Heart left ventricle (tissue), 16 donors: ENCODE results near the gene CKAP4. TPM values are rescaled to one million over a fixed set of nuclear protein-coding genes. Genes with fewer than 3 reads are reported as not detected.

Source experiments
- ATAC-seq, 4 donors: fragments of 200-7000 bp; cut with Tn5 transposase; one replicate each; pipeline ENCODE4 v1.9.1; 2020 to 2022; ENCODE audit warnings: moderate library complexity in 4 of 4, mild to moderate bottlenecking in 3 of 4, moderate number of reproducible peaks in 1 of 4
- DNase-seq, 5 donors: peaks; one replicate each; pipeline ENCODE4 v3.0.0-alpha.2; 2020
- H3K27ac ChIP-seq, 12 donors: fragments of 200-600 bp; sonication (generic) in 4 of 12; one replicate each; pipeline versions ENCODE4 v1.5.0 to v1.8.0; 2016 to 2022; ENCODE audit warnings: mild to moderate bottlenecking in 2 of 12
- H3K27me3 ChIP-seq, 9 donors: fragments of 200-600 bp; sonication (generic) in 2 of 9; one replicate each; pipeline versions ENCODE4 v1.5.1 to v1.8.0; 2016 to 2022; ENCODE audit warnings: mild to moderate bottlenecking in 3 of 9
- H3K36me3 ChIP-seq, 9 donors: fragments of 200-600 bp; sonication (generic) in 2 of 9; one replicate each; pipeline versions ENCODE4 v1.5.0 to v1.8.0; 2018 to 2022; ENCODE audit warnings: mild to moderate bottlenecking in 2 of 9
- H3K4me1 ChIP-seq, 12 donors: fragments of 200-600 bp; sonication (generic) in 4 of 12; one replicate each; pipeline versions ENCODE4 v1.5.0 to v1.8.0; 2016 to 2022; ENCODE audit warnings: mild to moderate bottlenecking in 3 of 12
- H3K4me3 ChIP-seq, 12 donors: fragments of 200-600 bp; sonication (generic) in 4 of 12; one replicate each; pipeline versions ENCODE4 v1.5.0 to v1.8.0; 2017 to 2022; ENCODE audit warnings: mild to moderate bottlenecking in 9 of 12, moderate library complexity in 4 of 12
- H3K9me3 ChIP-seq, 12 donors: fragments of 200-600 bp; sonication (generic) in 4 of 12; one replicate each; pipeline versions ENCODE4 v1.5.0 to v1.8.0; 2016 to 2022; ENCODE audit warnings: mild to moderate bottlenecking in 1 of 12
- POLR2A ChIP-seq, 2 donors: fragments of 450-650 bp; IDR thresholded peaks; one replicate each; pipeline ENCODE4 v1.6.1; 2017; ENCODE audit warnings: antibody characterized with exemption in 2 of 2, mild to moderate bottlenecking in 2 of 2, moderate library complexity in 2 of 2
- WGBS, 4 donors: extraction: QIAGEN DNeasy Blood & Tissue Kit in 2 of 4; methylation state at CpG; one replicate each; pipeline versions ENCODE4 v1.1.5 to v1.1.7; 2013 to 2018; 5-methylcytosine and 5-hydroxymethylcytosine counted together
- intact Hi-C, 10 donors: fragments of 100-400 bp; cut with DNase I; formaldehyde crosslinking; loops; one replicate each; pipeline versions ENCODE4 v1.11.1 to v1.14.2; 2022
- polyA plus RNA-seq, 2 donors: library from polyadenylated mRNA; stranded (reverse); fragments of 200-250 nt; gene quantifications; one replicate each; pipeline ENCODE4 v1.2.3, GENCODE V29; 2013
- total RNA-seq, 9 donors: library from RNA; depleted of rRNA in 2 of 9; stranded (reverse); fragments of >200 nt in 2 of 9; fragmentation: NEBNext Ultra II Directional in 3 of 9; extraction: Animal tissue kit (Norgen Biotek cat#: 25700) in 3 of 9; gene quantifications; one replicate each; pipeline versions ENCODE4 v1.1.0 to v1.2.4, GENCODE V29; 2016 to 2023
- TF ChIP-seq, protein P1 (sequence below), 12 donors: fragments of 200-600 bp; sonication (generic) in 4 of 12; IDR thresholded peaks; one replicate each; pipeline versions ENCODE4 v1.5.0 to v1.8.0; 2018 to 2022; ENCODE audit warnings: antibody characterized with exemption in 12 of 12, mild to moderate bottlenecking in 5 of 12
- donor health status: ischemic (EF 13 %, LVEDD 7.1; RV severe dilation, severe dysfunction).
- donor health status: healthy with polysubstance abuse.
- donor health status: DM: no; HTN: yes; CAD: no.
- donor health status: DM: no; HTN: no; CAD: no.
- donor health status: ischemic (EF 25% LVEDD 6.9; RV normal size, moderate dysfunction).
- donor health status: ischemic (EF 25% LVEDD 5.7; RV mildly dilated, moderate dysfunction).
- donor health status: healthy.
- donor health status: DM: yes; HTN: yes; CAD: no.
- donor health status: ischemic (EF 35%, LVEDD 5.7; RV mildly dilated, moderate dysfunction).
- donor health status: nonischemic (EF 11% LVEDD 7.7; RV severe dilation, severe dysfunction).
- donor health status: DM: yes; HTN: yes; CAD: no.
- donor health status: PGD.
- donor health status: ischemic (EF 29% LVEDD 5.4; RV normal size, mild dysfunction).
- donor health status: nonischemic (EF 23%, LVEDD 6.1; RV moderate dilation, normal function).

The CKAP4 gene
- total and polyA plus RNA-seq, 11 donors: 19.0 to 70.7 (median 53.7) TPM

DNA sequence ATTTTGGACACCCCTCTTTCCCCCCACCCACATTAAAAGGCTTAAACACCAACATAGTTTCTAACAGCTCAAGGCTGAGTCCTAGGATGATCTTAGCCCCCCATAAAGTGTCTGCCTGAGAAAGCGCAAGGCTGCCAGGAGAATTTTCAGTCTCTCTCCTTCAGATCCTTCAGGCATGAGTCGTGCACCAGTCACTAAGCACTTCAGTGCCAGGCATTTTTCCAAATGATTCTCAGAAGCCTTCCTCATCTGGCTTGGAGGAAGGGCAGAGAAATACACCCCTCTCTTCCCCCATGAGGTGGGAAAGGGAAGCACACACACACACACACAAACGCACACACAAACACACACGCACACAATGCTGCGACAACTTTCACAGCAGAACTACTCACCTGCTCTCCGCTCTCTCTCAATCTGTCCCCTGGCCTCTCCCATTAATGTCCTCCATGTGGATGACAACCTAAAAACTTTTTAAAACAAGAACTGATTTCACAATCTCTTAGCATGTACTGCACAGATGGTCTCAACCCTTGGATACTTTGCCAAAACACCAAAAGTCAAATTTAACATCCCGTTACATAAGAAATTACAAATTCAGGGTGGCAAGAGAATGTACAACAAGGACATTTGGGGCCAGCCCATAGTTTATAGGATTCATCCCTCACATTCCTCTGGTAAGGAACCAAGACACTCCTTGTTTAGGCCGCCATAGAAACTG is 49.8 kb downstream of the CKAP4 start:
- intact Hi-C loops: loop anchor here in 1 of 10 donors (5.0 kb wide), 1 partner anchor 46 kb away; no protein-coding TSS in a partner anchor
- no peak for DNase-seq
- 79 to 87% (median 84%) methylated on average over 8 of the region's 8 CpGs for WGBS, 4 donors
- TF ChIP-seq, protein P1, sequence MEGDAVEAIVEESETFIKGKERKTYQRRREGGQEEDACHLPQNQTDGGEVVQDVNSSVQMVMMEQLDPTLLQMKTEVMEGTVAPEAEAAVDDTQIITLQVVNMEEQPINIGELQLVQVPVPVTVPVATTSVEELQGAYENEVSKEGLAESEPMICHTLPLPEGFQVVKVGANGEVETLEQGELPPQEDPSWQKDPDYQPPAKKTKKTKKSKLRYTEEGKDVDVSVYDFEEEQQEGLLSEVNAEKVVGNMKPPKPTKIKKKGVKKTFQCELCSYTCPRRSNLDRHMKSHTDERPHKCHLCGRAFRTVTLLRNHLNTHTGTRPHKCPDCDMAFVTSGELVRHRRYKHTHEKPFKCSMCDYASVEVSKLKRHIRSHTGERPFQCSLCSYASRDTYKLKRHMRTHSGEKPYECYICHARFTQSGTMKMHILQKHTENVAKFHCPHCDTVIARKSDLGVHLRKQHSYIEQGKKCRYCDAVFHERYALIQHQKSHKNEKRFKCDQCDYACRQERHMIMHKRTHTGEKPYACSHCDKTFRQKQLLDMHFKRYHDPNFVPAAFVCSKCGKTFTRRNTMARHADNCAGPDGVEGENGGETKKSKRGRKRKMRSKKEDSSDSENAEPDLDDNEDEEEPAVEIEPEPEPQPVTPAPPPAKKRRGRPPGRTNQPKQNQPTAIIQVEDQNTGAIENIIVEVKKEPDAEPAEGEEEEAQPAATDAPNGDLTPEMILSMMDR (IDR thresholded peaks at IDR 0.05): no peak
- TF ChIP-seq POLR2A (IDR thresholded peaks at IDR 0.05): no peak
- H3K9me3 ChIP-seq: no peaks in the 10 kb centered on the region
- ATAC-seq: peak in 2 of 4 donors; percentile 34 to 35
- H3K27me3 ChIP-seq: no peaks in the 10 kb centered on the region
- H3K27ac ChIP-seq: no peak overlapping the region
- H3K4me3 ChIP-seq: no peak overlapping the region
- H3K4me1 ChIP-seq: peaks cover 0 to 24% (median 8%) of the 10 kb centered on the region in 12 donors
- no peaks in the 10 kb centered on the region for H3K36me3 ChIP-seq

GRCh38 chr12:106195621-106196027 is 52.2 kb downstream of the CKAP4 start:
- Histone ChIP-seq H3K27me3 (no peaks in the 10 kb centered on the region), H3K27ac (peak overlapping the region in 6 of 12 donors; percentile 3 to 31 (median 23)), H3K9me3 (no peaks in the 10 kb centered on the region), H3K4me1 (peaks cover 0 to 25% (median 8%) of the 10 kb centered on the region in 12 donors), H3K4me3 (no peak overlapping the region), H3K36me3 (no peaks in the 10 kb centered on the region)
- WGBS, 4 donors: 47 to 61% (median 50%) methylated on average over 5 of the region's 5 CpGs
- DNase-seq (peak in 4 of 5 donors; percentile 18 to 62 (median 56)), ATAC-seq (peak; percentile 44 to 80 (median 72))
- TF ChIP-seq POLR2A (IDR thresholded peaks at IDR 0.05): no peak
- TF ChIP-seq, protein P1 (IDR thresholded peaks at IDR 0.05): no peak
- intact Hi-C loops: loop anchor here in 1 of 10 donors (5.0 kb wide), 1 partner anchor 43 kb away; no protein-coding TSS in a partner anchor

DNA sequence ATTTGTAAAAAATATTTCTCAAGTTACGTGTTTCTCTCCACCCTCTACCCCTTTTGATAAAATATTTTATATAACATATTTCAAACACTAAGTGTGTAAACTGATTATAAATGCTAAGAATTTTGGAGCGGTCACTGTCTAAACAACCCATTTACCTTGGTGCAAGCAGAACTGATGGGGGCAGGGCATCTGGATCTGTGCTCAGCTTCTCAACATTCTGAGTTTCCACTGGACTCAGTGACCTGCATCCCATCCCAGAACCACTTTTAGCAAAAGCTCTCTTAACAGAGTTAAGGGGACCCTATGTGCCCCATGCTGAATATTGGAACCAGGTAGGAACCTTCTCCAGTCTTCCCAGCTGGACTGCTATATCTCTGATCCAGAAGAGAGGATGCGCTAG is 53.5 kb downstream of the CKAP4 start:
- H3K9me3 ChIP-seq: no peaks in the 10 kb centered on the region
- 96 to 100% (median 97%) methylated on average over 3 of the region's 3 CpGs for WGBS, 4 donors
- H3K27ac ChIP-seq: no peak overlapping the region
- no peak for TF ChIP-seq POLR2A (IDR thresholded peaks at IDR 0.05)
- TF ChIP-seq, protein P1 (IDR thresholded peaks at IDR 0.05): no peak
- peaks cover 0 to 25% (median 8%) of the 10 kb centered on the region in 12 donors for H3K4me1 ChIP-seq
- no peak overlapping the region for H3K4me3 ChIP-seq
- intact Hi-C loops: loop anchor here in 1 of 10 donors (5.0 kb wide), 1 partner anchor 37 kb away; no protein-coding TSS in a partner anchor
- no peaks in the 10 kb centered on the region for H3K36me3 ChIP-seq
- ATAC-seq (no peak), DNase-seq (no peak)
- no peaks in the 10 kb centered on the region for H3K27me3 ChIP-seq

DNA sequence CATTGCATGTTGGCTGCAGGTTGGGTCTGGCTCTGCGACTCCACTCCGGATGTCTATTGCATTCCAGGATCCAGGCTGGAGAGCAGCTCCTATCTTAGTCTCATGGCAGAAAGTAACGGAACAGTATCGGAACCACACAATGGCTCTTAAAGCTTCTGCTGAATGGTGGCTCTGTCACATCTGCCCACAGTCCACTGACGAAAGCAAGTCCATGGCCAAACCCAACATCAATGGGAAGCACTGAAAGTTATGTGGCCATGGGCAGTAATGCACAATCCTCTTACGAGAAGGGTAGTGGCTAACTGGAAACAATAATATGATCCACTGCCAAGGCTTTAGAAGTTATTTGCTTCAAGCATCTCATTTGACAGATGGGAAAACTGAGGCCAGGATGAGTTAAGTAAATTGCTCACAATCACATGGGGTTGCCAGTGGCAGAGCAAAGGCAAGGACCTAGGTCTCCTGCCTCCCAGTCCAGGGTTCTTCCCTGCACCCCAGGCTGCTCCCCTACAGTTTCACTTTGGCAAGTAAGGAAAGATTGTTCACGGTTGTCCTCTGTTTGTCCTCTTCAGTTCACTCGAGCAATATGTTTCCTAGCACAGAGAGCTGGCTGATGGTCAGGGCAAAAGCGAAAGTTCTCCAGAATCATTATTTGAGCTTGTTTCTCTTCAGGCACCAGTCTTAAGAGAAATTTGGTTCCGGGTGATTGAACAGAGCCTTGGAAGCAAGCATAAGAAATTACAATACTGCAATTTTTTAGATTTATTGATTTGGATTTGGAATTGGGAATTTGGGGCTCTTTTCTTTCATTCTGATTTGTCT is 54.2 kb downstream of the CKAP4 start:
- no peak overlapping the region for H3K27ac ChIP-seq
- intact Hi-C loops: loop anchor here in 1 of 10 donors (5.0 kb wide), 1 partner anchor 36 kb away; no protein-coding TSS in a partner anchor
- no peak for ATAC-seq

More for the DNA sequence above, 54.2 kb downstream of the CKAP4 start:
- H3K9me3 ChIP-seq: no peaks in the 10 kb centered on the region
- H3K36me3 ChIP-seq: no peaks in the 10 kb centered on the region
- H3K4me3 ChIP-seq: no peak overlapping the region
- TF ChIP-seq, protein P1 (IDR thresholded peaks at IDR 0.05): no peak
- TF ChIP-seq POLR2A (IDR thresholded peaks at IDR 0.05): no peak
- WGBS, 4 donors: 72 to 83% (median 78%) methylated on average over 8 to 10 of the region's 10 CpGs
- H3K4me1 ChIP-seq: peaks cover 0 to 25% (median 8%) of the 10 kb centered on the region in 12 donors
- DNase-seq: no peak
- no peaks in the 10 kb centered on the region for H3K27me3 ChIP-seq
